SJCRH30 (cell line): Measurements from ENCODE around the gene LRRC1. TPM values are rescaled to one million over a fixed set of nuclear protein-coding genes. Genes with fewer than 3 reads are reported as not detected.

ENCODE experiments used
- DNase-seq, 2 experiments: peaks; one replicate each; pipeline ENCODE4 v3.0.0-alpha.2; 2015 to 2020
- H3K27ac ChIP-seq: fragments of 250-450 bp; sonication (Bioruptor Pico); 2 replicates; pipeline ENCODE4 v1.5.1; 2020; ENCODE audit warnings: mild to moderate bottlenecking, moderate library complexity
- H3K27me3 ChIP-seq: fragments of 250-450 bp; sonication (Bioruptor Pico); 2 replicates; pipeline ENCODE4 v1.5.1; 2020; ENCODE audit warnings: mild to moderate bottlenecking, moderate library complexity
- H3K36me3 ChIP-seq: fragments of 250-450 bp; sonication (Bioruptor Pico); 2 replicates; pipeline ENCODE4 v1.5.1; 2020; ENCODE audit warnings: mild to moderate bottlenecking, moderate library complexity
- H3K4me1 ChIP-seq: fragments of 250-450 bp; sonication (Bioruptor Pico); 2 replicates; pipeline ENCODE4 v1.5.1; 2020; ENCODE audit warnings: mild to moderate bottlenecking, moderate library complexity
- H3K4me3 ChIP-seq: fragments of 250-450 bp; sonication (Bioruptor Pico); 2 replicates; pipeline ENCODE4 v1.5.1; 2020; ENCODE audit warnings: mild to moderate bottlenecking, moderate library complexity
- H3K9me3 ChIP-seq: fragments of 250-450 bp; sonication (Bioruptor Pico); replicated peaks from 2 replicates; pipeline ENCODE4 v1.5.1; 2020; ENCODE audit warnings: mild to moderate bottlenecking, moderate library complexity
- total RNA-seq: library from RNA; depleted of rRNA; stranded (reverse); fragments of >200 nt; shearing (Covaris generic); gene quantifications from 2 replicates; pipeline ENCODE4 v1.2.3, GENCODE V29; 2014

The LRRC1 gene
- total RNA-seq, 1 experiment from 2014 or later = 7.4 TPM

DNA sequence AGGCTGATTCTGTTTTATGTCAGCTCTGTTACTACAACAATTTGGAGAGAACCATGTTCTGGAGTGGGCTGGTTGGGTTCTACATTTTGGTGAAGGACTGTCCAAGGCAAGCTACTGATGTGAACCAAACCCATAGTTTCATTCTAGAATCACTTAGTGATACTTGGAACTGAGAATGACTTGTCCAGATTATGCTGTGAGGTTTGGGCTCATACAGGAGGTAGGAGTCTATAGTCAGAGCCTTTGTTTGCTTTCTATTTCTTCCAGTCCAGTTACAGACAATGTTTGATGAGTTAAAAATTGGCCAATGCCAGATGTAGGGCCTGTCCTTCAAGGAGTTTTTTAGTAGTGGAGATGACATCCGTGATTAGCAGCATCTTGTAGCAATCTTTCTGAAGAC is 97.9 kb downstream of the LRRC1 start:
- Histone ChIP-seq H3K9me3 (no peaks in the 10 kb centered on the region), H3K4me3 (no peak overlapping the region), H3K27me3 (no peaks in the 10 kb centered on the region), H3K27ac (no peak overlapping the region), H3K36me3 (no peaks in the 10 kb centered on the region), H3K4me1 (peaks cover 45% of the 10 kb centered on the region)
- DNase-seq = no peak

DNA sequence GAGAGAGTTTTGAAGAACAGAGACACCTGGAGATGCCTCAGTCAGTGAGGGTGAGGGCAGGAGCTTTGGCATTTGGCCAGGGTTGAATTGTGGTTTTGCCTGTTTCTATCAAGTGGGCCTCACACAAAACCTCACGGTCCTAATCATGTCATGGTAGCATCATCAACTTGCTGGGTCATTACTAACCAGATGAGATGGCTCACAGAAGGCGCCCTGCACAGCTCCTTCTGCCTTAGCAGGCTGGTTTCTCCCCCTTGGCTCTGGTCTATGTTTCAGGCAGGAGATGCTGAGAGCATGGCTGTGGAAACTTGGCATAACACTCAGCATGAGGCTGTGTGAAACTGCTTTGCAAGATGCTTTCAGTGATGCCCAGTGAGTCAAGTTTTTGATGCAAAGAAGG is 99.3 kb downstream of the LRRC1 start:
- Histone ChIP-seq H3K27me3 (no peaks in the 10 kb centered on the region), H3K27ac (peak overlapping the region; percentile 22; the same call in 1 of the 2 replicates), H3K36me3 (no peaks in the 10 kb centered on the region), H3K9me3 (no peaks in the 10 kb centered on the region), H3K4me3 (no peak overlapping the region), H3K4me1 (peaks cover 41% of the 10 kb centered on the region)
- DNase-seq = peak; percentile 81 to 89

DNA sequence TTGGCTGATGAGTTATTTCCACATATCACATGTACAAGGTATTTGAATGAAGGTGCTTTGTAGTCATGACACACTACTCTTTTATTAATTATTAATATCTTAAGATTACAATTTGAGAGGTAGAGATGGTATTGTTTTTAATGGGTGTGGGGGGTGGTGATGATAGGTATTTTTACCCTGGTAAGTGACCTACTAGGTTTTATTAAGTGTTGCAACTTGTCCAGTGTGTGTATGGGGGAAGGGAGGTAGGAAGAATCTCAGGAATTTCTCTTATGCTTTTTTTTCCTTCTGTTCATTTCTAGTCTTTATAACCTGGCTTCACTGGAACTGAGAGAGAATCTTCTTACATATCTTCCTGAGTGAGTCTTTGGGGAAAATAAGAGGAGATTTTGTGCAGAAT is 101.4 kb downstream of the LRRC1 start:
- Histone ChIP-seq H3K4me3 (no peak overlapping the region), H3K27ac (no peak overlapping the region), H3K36me3 (no peaks in the 10 kb centered on the region), H3K9me3 (no peaks in the 10 kb centered on the region), H3K4me1 (peaks cover 34% of the 10 kb centered on the region), H3K27me3 (no peaks in the 10 kb centered on the region)
- no peak for DNase-seq

DNA sequence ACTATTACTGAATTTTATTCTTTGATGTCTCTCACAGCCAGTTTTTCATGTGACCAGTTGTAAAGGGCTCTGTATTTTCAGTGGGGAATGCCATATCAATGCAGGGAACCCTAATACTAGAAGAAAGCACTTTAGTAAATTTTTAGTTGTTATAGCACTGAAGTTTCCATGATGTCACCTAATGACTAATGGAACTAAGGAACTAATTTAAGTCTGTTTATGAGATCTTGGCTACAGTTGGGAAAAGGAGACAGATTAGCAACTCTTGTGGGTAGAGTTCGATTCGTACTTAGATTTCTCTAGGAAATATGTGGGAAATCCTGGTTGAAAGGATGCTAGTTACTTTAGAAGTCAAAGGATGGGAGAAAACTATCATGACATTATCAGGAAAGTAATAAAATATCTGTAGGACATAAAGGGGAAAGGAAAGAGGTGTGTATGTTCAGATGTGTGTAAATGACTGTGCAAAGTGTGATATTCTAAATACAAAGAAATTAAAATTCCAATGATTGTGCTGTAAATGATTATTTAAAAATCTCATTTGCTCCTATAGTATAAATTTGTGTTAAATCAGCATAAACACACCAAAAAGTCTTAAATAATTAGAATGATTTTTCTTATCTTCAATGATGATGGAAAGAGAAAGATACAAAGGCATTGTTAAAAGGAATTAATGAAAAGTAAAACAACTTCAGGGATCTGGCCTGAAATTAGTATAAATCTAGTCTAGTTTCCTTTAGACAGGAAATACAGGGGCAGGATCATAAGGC is 103.4 kb downstream of the LRRC1 start:
- H3K27ac ChIP-seq = no peak overlapping the region
- no peaks in the 10 kb centered on the region for H3K9me3 ChIP-seq
- H3K27me3 ChIP-seq = no peaks in the 10 kb centered on the region
- H3K4me1 ChIP-seq = peaks cover 34% of the 10 kb centered on the region
- no peak overlapping the region for H3K4me3 ChIP-seq
- H3K36me3 ChIP-seq = no peaks in the 10 kb centered on the region
- DNase-seq = no peak

DNA sequence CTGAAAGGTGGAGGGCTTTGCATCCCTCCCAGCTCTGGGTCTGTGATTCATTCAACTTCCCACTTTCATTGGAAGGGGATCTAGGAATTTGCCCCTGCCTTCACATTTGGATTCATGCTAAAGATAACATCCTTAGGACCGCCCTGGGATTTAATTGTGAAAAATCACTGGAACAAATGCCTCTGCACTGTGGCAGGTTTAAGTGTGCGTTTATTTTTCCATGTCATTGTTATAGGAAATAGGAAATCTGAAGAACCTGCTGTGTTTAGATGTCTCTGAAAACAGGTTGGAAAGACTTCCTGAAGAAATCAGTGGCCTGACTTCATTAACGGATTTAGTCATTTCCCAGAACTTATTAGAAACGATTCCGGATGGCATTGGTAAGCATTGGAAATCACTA is 104.7 kb downstream of the LRRC1 start:
- no peaks in the 10 kb centered on the region for H3K9me3 ChIP-seq
- no peaks in the 10 kb centered on the region for H3K27me3 ChIP-seq
- no peak for DNase-seq
- H3K4me3 ChIP-seq = no peak overlapping the region
- no peak overlapping the region for H3K27ac ChIP-seq
- H3K4me1 ChIP-seq = peaks cover 23% of the 10 kb centered on the region
- H3K36me3 ChIP-seq = no peaks in the 10 kb centered on the region

DNA sequence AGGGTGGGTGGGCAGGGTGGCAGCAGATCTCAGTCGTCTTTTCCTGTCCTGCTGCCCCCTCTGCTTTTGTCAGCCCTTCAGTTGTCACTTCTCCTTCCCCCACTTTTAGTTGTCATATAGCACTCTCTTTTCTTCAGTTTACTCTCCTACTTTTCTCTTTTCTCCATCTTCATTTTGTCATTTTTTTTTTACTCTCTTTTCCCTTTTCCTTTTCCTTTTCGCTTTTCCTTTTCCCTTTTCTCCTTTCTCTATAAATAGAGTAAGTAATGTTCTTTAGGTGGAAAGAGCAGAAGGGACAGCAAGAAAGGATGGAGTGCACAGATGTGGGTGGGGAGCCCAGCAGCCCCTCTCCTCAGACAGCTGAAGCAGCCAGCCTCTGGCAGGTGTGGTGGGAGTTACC is 108.6 kb downstream of the LRRC1 start:
- DNase-seq = no peak
- H3K4me1 ChIP-seq = no peaks in the 10 kb centered on the region
- no peak overlapping the region for H3K27ac ChIP-seq
- H3K4me3 ChIP-seq = no peak overlapping the region
- no peaks in the 10 kb centered on the region for H3K9me3 ChIP-seq
- no peaks in the 10 kb centered on the region for H3K36me3 ChIP-seq
- H3K27me3 ChIP-seq = no peaks in the 10 kb centered on the region

DNA sequence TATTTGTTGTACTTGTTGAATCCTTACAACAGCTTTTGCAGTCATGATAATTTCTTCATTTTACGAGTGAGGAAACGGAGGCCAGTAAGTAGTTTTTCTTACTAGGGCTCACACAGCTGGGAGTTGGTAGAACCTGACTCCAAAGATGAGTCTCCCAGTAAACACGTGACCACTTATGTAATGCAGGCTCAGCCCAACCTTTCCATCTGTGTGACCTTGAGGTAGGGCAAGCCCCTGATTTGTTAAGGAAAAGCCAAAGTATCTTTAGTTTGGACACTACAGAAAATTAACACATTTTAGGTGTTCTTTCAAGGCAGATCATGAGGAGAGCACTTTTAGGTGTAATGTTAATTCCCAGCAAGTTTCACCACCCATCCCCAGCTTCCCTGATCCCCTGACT is 111.3 kb downstream of the LRRC1 start:
- DNase-seq = no peak

DNA sequence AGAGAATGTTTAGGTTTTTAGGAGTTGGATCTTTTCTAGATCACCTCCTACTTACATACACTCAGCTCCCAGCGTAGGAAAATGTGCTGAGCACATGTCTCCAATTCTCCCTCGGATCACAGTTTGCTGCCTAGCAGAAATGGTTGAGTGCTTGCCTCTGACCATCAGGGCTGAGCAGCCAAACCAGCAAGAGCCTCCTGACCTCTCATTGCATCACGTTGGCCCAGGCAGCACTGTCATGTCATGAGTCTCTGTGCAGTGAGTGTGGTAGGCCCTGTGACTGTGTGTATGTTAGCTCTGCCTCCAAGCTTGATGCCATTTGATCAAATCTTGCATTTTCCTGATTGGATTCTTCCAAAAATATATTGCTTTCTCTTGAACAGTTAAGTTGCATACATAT is 112.0 kb downstream of the LRRC1 start:
- no peaks in the 10 kb centered on the region for H3K36me3 ChIP-seq
- H3K4me3 ChIP-seq = no peak overlapping the region
- H3K9me3 ChIP-seq = no peaks in the 10 kb centered on the region
- no peak overlapping the region for H3K27ac ChIP-seq
- H3K27me3 ChIP-seq = no peaks in the 10 kb centered on the region
- no peaks in the 10 kb centered on the region for H3K4me1 ChIP-seq
- no peak for DNase-seq

More for the DNA sequence above, 111.3 kb downstream of the LRRC1 start:
- H3K27me3 ChIP-seq = no peaks in the 10 kb centered on the region
- H3K27ac ChIP-seq = no peak overlapping the region
- no peaks in the 10 kb centered on the region for H3K4me1 ChIP-seq
- H3K36me3 ChIP-seq = no peaks in the 10 kb centered on the region
- H3K9me3 ChIP-seq = no peaks in the 10 kb centered on the region
- no peak overlapping the region for H3K4me3 ChIP-seq

DNA sequence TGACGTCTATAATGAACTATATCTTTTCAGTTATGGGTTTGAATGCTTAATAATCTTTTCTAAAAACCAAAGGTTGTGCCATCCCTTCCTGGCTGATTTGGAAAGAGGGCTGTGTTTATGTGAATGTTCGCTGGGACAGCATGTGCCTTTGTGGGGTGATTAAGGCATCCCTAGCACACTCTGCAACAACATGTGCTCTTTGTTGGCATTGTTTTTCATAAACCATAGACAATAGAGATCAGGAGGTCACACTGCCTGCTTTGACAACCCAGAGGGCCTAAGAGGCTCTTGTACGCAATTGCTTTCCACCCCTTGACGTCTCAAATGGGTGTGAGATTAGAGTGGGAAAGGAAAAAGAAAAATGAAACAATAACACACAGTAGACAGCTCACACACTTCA is 116.0 kb downstream of the LRRC1 start:
- no peak for DNase-seq
- H3K4me3 ChIP-seq = no peak overlapping the region
- H3K9me3 ChIP-seq = no peaks in the 10 kb centered on the region
- H3K27me3 ChIP-seq = no peaks in the 10 kb centered on the region
- H3K4me1 ChIP-seq = no peaks in the 10 kb centered on the region
- H3K27ac ChIP-seq = no peak overlapping the region
- no peaks in the 10 kb centered on the region for H3K36me3 ChIP-seq

DNA sequence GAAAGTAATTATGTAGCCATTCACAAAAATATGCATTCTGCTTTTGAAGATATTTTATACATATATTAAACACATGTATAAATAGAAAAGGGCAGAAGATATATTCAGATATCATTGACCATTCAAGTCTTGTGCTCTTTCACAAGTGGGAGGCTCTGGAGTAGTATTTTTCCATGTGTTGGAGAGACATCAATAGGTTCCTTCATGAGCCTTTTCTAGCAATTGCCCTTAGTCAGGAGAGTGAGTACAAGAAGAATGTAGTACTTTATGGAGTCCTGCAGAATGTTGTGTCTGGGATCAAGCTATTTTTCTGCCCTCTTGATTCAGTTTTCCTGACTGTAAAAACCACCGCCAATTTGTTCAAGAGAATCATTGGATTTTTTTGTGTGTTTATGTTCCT is 117.9 kb downstream of the LRRC1 start:
- no peaks in the 10 kb centered on the region for H3K9me3 ChIP-seq
- no peak for DNase-seq
- no peaks in the 10 kb centered on the region for H3K36me3 ChIP-seq
- H3K4me3 ChIP-seq = no peak overlapping the region
- H3K27me3 ChIP-seq = no peaks in the 10 kb centered on the region
- no peak overlapping the region for H3K27ac ChIP-seq
- H3K4me1 ChIP-seq = no peaks in the 10 kb centered on the region

DNA sequence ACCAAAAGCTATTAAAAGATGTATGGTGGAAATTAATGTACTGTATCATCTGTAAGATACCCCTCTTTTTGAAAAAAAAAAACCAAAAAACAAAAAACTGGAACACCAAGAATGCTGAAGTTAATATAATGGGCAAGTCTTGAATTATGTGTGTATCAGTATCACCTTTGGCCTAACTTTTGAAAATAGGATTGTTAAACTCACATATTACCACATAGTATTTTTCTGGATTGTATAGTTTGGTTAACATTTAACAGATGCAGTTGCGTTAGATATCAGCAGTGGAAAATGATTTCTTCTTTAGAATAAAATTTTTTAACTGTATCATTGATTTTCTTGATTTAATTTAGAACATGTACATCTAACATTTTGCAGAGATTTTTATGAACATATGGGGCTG is 118.5 kb downstream of the LRRC1 start:
- Histone ChIP-seq H3K9me3 (no peaks in the 10 kb centered on the region), H3K36me3 (no peaks in the 10 kb centered on the region), H3K27me3 (no peaks in the 10 kb centered on the region), H3K4me3 (no peak overlapping the region), H3K4me1 (no peaks in the 10 kb centered on the region), H3K27ac (no peak overlapping the region)
- DNase-seq = no peak

DNA sequence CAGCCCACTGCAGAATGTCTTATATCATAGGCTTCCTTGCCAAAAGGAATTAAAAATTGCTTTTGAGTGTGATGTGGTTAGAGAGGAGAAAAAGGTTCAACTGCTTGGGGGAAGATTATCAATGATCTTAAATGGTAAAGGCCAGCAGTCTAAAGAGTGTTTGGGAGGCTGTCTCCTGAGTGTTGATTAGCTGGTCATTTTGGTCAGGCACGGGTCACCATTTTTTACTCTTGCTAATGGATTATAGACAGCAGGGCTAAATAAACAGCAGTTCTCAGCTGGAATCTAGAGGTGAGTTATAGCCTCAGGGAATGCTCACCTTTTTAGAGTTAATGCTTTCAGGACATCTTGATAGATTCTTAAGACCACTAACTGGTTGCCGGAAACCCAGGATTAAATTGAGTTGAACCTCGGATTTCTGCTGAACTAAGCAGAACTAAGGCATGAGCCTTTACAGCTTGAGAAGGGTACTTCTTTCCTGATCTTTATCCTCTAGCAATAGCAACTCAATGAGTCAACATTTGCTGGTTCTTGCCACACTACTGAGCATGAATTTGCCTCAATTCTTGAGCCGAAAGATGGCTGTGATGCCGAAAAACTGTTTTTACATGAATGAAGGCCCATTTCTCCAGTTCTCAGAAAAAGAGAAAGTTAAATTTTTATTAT is 120.4 kb downstream of the LRRC1 start:
- Histone ChIP-seq H3K36me3 (no peaks in the 10 kb centered on the region), H3K9me3 (no peaks in the 10 kb centered on the region), H3K27ac (no peak overlapping the region), H3K4me3 (no peak overlapping the region), H3K27me3 (no peaks in the 10 kb centered on the region), H3K4me1 (no peaks in the 10 kb centered on the region)
- DNase-seq = no peak

DNA sequence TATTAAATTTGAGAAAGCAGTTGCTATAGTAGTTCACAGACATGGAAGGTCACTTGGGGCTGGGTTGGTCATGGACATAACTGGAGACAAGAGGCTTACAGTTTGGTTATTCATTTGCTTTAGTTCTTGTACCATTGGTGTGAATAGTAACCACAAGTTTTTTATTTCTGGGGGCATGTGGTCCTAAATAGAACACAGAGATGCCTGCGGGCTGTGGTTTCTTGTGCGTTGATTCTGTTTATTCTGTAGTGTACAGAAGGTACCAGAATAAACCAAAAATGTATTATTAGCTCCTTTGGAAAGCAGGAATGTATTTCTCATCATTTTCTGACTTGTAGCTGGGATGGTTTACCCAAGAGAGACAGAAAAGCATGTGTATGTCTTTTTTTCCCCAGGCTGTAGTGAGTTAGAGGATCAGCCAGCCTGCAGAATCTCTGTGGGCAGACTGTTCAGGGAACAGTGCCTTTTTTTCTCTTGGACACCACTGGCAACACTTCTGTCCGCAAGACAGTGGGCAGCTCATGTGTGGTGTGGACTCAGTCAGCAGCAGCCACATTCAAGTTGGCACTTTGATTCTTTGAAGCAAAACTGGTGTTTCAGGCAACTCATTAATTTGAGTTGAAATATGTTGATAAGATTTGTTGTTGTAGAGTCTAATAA is 122.1 kb downstream of the LRRC1 start:
- no peaks in the 10 kb centered on the region for H3K27me3 ChIP-seq
- peaks cover 10% of the 10 kb centered on the region for H3K4me1 ChIP-seq
- H3K36me3 ChIP-seq = no peaks in the 10 kb centered on the region
- H3K4me3 ChIP-seq = no peak overlapping the region
- peak; percentile 4 to 13 for DNase-seq
- no peaks in the 10 kb centered on the region for H3K9me3 ChIP-seq
- no peak overlapping the region for H3K27ac ChIP-seq

DNA sequence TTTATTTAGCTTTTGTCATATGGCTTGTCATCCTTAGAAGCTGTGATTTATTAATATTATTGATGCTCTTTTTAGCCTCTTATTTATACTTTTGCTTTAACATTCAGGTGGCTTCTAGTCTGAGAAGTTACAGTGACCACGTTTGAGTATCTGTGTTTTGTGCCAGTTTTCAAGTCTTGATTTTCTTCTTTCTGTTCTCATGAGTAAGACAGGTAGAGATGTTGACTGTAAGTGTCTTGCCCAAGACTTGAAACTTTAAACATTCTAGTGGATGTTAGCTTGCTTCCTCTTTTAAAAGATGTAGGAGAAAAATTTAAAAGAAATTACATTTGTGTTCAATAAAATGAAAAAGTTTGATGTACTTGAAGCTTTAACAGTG is 122.6 kb downstream of the LRRC1 start:
- H3K27ac ChIP-seq = no peak overlapping the region
- H3K9me3 ChIP-seq = no peaks in the 10 kb centered on the region
- no peak overlapping the region for H3K4me3 ChIP-seq
- peaks cover 16% of the 10 kb centered on the region for H3K4me1 ChIP-seq
- no peak for DNase-seq
- no peaks in the 10 kb centered on the region for H3K36me3 ChIP-seq
- no peaks in the 10 kb centered on the region for H3K27me3 ChIP-seq

DNA sequence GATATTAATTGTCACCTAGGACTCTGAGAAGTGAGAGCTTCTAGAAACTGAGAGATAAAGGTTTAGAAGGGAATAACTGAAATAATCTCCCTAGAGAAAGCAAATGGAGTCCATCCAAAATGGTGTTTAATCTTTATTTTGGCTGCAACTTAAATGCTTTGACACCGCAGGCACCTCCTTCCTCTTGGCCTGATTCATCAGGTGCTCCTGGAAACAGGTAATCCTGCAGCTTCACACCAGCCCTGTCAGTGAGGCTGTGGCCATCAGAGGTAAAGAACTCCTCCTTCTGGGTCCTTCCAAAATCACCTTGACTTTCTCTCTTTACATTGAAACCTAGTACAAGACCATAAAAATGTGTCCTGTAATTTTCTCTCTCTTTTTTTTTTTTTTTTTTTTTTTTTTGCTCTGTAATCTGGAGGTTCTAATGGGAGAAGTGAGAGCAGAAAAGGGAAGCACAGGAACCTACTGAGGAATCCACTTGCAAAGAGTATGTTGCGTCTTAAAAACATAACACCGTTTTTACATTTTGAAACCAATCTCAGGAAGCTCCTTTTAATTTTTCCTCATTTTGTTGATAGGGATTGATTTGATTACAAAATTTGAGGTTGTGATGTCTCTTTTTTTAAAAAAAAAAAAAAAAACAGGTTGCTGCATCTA is 124.2 kb downstream of the LRRC1 start:
- Histone ChIP-seq H3K27ac (no peak overlapping the region), H3K4me3 (no peak overlapping the region), H3K36me3 (no peaks in the 10 kb centered on the region), H3K9me3 (no peaks in the 10 kb centered on the region), H3K4me1 (peaks cover 17% of the 10 kb centered on the region), H3K27me3 (no peaks in the 10 kb centered on the region)
- DNase-seq = no peak
